Large intestine (tissue), 3 donors: ENCODE results near the gene TMX3. TPM values are rescaled to one million over a fixed set of nuclear protein-coding genes. Genes with fewer than 3 reads are reported as not detected.

Experiments
- DNase-seq, 2 donors: peaks; one replicate each; pipeline versions ENCODE4 v3.0.0 to v3.0.0-alpha.2; 2013
- H3K27ac ChIP-seq: one replicate; pipeline ENCODE4 v1.5.1; 2013; ENCODE audit warnings: low read length
- H3K27me3 ChIP-seq: 2 replicates; pipeline ENCODE4 v1.6.1; 2013; ENCODE audit warnings: low read length; ENCODE audit not compliant: control insufficient read depth, insufficient read depth
- H3K36me3 ChIP-seq: 2 replicates; pipeline ENCODE4 v1.6.1; 2013; ENCODE audit warnings: low read length; ENCODE audit not compliant: control insufficient read depth, insufficient read depth
- H3K4me1 ChIP-seq: one replicate; pipeline ENCODE4 v1.6.1; 2013; ENCODE audit warnings: low read length; ENCODE audit not compliant: control insufficient read depth, insufficient read depth
- H3K4me3 ChIP-seq: one replicate; pipeline ENCODE4 v1.5.1; 2013; ENCODE audit warnings: low read length
- H3K9me3 ChIP-seq: one replicate; pipeline ENCODE4 v1.6.1; 2013; ENCODE audit warnings: mild to moderate bottlenecking, low read depth, low read length, moderate library complexity; ENCODE audit not compliant: control insufficient read depth
- WGBS: methylation state at CpG from one replicate; pipeline ENCODE4 v1.1.5; 2013; ENCODE audit warnings: low lambda C conversion rate; ENCODE audit not compliant: insufficient coverage; 5-methylcytosine and 5-hydroxymethylcytosine counted together
- polyA plus RNA-seq: library from polyadenylated mRNA; unstranded; fragments of 120-200 nt; gene quantifications from one replicate; pipeline ENCODE4 v1.2.1, GENCODE V29; 2013

Gene TMX3
- polyA plus RNA-seq, 1 donor, result 82.2 TPM

- H3K27ac ChIP-seq, result peak overlapping the region; percentile 68
- H3K27me3 ChIP-seq, result no peaks in the 10 kb centered on the region
- WGBS, result 0% methylated on average over 1 of the region's 14 CpGs
- H3K4me3 ChIP-seq, result peak overlapping the region; percentile 89
- H3K36me3 ChIP-seq, result peaks cover 24% of the 10 kb centered on the region
- no peak for DNase-seq
- no peaks in the 10 kb centered on the region for H3K9me3 ChIP-seq
- H3K4me1 ChIP-seq, result peaks cover 4% of the 10 kb centered on the region
Observed at GRCh38 chr18:68714366-68714711, 569 bp downstream of the TMX3 start.

- Histone ChIP-seq H3K4me3 (peak overlapping the region; percentile 89), H3K9me3 (no peaks in the 10 kb centered on the region), H3K4me1 (peaks cover 4% of the 10 kb centered on the region), H3K27me3 (no peaks in the 10 kb centered on the region), H3K36me3 (peaks cover 28% of the 10 kb centered on the region), H3K27ac (no peak overlapping the region)
- WGBS, result 31% methylated on average over 6 of the region's 6 CpGs
- no peak for DNase-seq
Observed at GRCh38 chr18:68713796-68714195, 1.1 kb downstream of the TMX3 start.

- Histone ChIP-seq H3K4me3 (no peak overlapping the region), H3K27ac (no peak overlapping the region), H3K36me3 (peaks cover 33% of the 10 kb centered on the region), H3K4me1 (peaks cover 4% of the 10 kb centered on the region), H3K27me3 (no peaks in the 10 kb centered on the region), H3K9me3 (no peaks in the 10 kb centered on the region)
- no peak for DNase-seq
- WGBS, result no CpG with 5 or more reads among the region's 4 CpGs
Observed at GRCh38 chr18:68713131-68713530, 1.8 kb downstream of the TMX3 start.

- Histone ChIP-seq H3K4me3 (no peak overlapping the region), H3K36me3 (peaks cover 45% of the 10 kb centered on the region), H3K9me3 (no peaks in the 10 kb centered on the region), H3K4me1 (no peaks in the 10 kb centered on the region), H3K27ac (no peak overlapping the region), H3K27me3 (no peaks in the 10 kb centered on the region)
- DNase-seq, result no peak
- WGBS, result 88% methylated on average over 1 of the region's 2 CpGs
Observed at GRCh38 chr18:68707646-68708045, 7.3 kb downstream of the TMX3 start.

- Histone ChIP-seq H3K4me3 (no peak overlapping the region), H3K9me3 (no peaks in the 10 kb centered on the region), H3K36me3 (peaks cover 37% of the 10 kb centered on the region), H3K27me3 (no peaks in the 10 kb centered on the region), H3K27ac (no peak overlapping the region), H3K4me1 (no peaks in the 10 kb centered on the region)
- no CpG with 5 or more reads among the region's 1 CpG for WGBS
- no peak for DNase-seq
Observed at GRCh38 chr18:68705119-68705518, 9.8 kb downstream of the TMX3 start.

- no peaks in the 10 kb centered on the region for H3K4me1 ChIP-seq
- 100% methylated on average over 1 of the region's 3 CpGs for WGBS
- H3K9me3 ChIP-seq, result no peaks in the 10 kb centered on the region
- H3K27ac ChIP-seq, result no peak overlapping the region
- no peaks in the 10 kb centered on the region for H3K27me3 ChIP-seq
- H3K36me3 ChIP-seq, result peaks cover 22% of the 10 kb centered on the region
- DNase-seq, result no peak
- H3K4me3 ChIP-seq, result no peak overlapping the region
Observed at GRCh38 chr18:68703326-68703725, 11.6 kb downstream of the TMX3 start.

GRCh38 chr18:68701353-68701752 lies 13.6 kb downstream of the TMX3 start:
- H3K4me1 ChIP-seq, result no peaks in the 10 kb centered on the region
- H3K36me3 ChIP-seq, result peaks cover 20% of the 10 kb centered on the region
- no peak for DNase-seq
- no peak overlapping the region for H3K27ac ChIP-seq
- H3K27me3 ChIP-seq, result no peaks in the 10 kb centered on the region
- no peaks in the 10 kb centered on the region for H3K9me3 ChIP-seq
- no peak overlapping the region for H3K4me3 ChIP-seq
- 100% methylated on average over 2 of the region's 4 CpGs for WGBS

GRCh38 chr18:68699043-68699442 lies 15.9 kb downstream of the TMX3 start:
- no peaks in the 10 kb centered on the region for H3K4me1 ChIP-seq
- no CpG with 5 or more reads among the region's 1 CpG for WGBS
- peaks cover 28% of the 10 kb centered on the region for H3K36me3 ChIP-seq
- no peak overlapping the region for H3K4me3 ChIP-seq
- no peaks in the 10 kb centered on the region for H3K27me3 ChIP-seq
- H3K27ac ChIP-seq, result no peak overlapping the region
- H3K9me3 ChIP-seq, result peaks cover 4% of the 10 kb centered on the region
- DNase-seq, result no peak

- Histone ChIP-seq H3K36me3 (peaks cover 41% of the 10 kb centered on the region), H3K9me3 (peaks cover 4% of the 10 kb centered on the region), H3K4me3 (no peak overlapping the region), H3K27me3 (no peaks in the 10 kb centered on the region), H3K27ac (no peak overlapping the region), H3K4me1 (no peaks in the 10 kb centered on the region)
- 100% methylated on average over 2 of the region's 2 CpGs for WGBS
- no peak for DNase-seq
Observed at GRCh38 chr18:68696937-68697336, 18.0 kb downstream of the TMX3 start.

GRCh38 chr18:68694316-68694715 lies 20.6 kb downstream of the TMX3 start:
- WGBS, result no CpG with 5 or more reads among the region's 11 CpGs
- no peak for DNase-seq
- H3K4me1 ChIP-seq, result no peaks in the 10 kb centered on the region
- H3K4me3 ChIP-seq, result no peak overlapping the region
- H3K27me3 ChIP-seq, result no peaks in the 10 kb centered on the region
- H3K36me3 ChIP-seq, result peaks cover 44% of the 10 kb centered on the region
- H3K27ac ChIP-seq, result no peak overlapping the region
- peaks cover 4% of the 10 kb centered on the region for H3K9me3 ChIP-seq

GRCh38 chr18:68693091-68693815 lies 21.7 kb downstream of the TMX3 start:
- H3K27me3 ChIP-seq, result no peaks in the 10 kb centered on the region
- H3K9me3 ChIP-seq, result peaks cover 4% of the 10 kb centered on the region
- peaks cover 47% of the 10 kb centered on the region for H3K36me3 ChIP-seq
- no peak overlapping the region for H3K4me3 ChIP-seq
- DNase-seq, result no peak
- H3K27ac ChIP-seq, result no peak overlapping the region
- WGBS, result no CpG with 5 or more reads among the region's 26 CpGs
- no peaks in the 10 kb centered on the region for H3K4me1 ChIP-seq
